MCF 10A (cell line): ENCODE data around the gene SDK1. TPM values are rescaled to one million over a fixed set of nuclear protein-coding genes. Genes with fewer than 3 reads are reported as not detected.

Experiments used
- BruUV-seq: library from RNA; stranded (reverse); fragments of 400-500 nt; replicated peaks from 2 replicates; lab custom pipeline; 2021; lab: Mats Ljungman, UMichigan
- CTCF ChIA-PET: fragments of 300-600 bp; sonication (Branson Sonifier 250); formaldehyde crosslinking; extraction: SDS; loops from one replicate; lab custom pipeline; 2021; ENCODE audit warnings: antibody characterized with exemption, inconsistent platforms; lab: Yijun Ruan, JAX
- POLR2A ChIA-PET: fragments of 300-600, 350-650 bp; sonication (Branson Sonifier 250); formaldehyde crosslinking; extraction: SDS; loops from one replicate; lab custom pipeline; 2020; ENCODE audit warnings: antibody characterized with exemption, inconsistent platforms; lab: Yijun Ruan, JAX
- DNase-seq: peaks from one replicate; pipeline ENCODE4 v3.0.0-alpha.2; 2018; ENCODE audit not compliant: unreplicated experiment
- H3K27ac Mint-ChIP-seq: one replicate; pipeline ENCODE4 v1.8.0; 2022; ENCODE audit warnings: mild to moderate bottlenecking, low read depth, mixed read lengths; ENCODE audit not compliant: unreplicated experiment
- H3K27me3 Mint-ChIP-seq: one replicate; pipeline ENCODE4 v1.8.0; 2022; ENCODE audit warnings: mixed read lengths; ENCODE audit not compliant: insufficient read depth, unreplicated experiment
- H3K36me3 Mint-ChIP-seq: one replicate; pipeline ENCODE4 v1.8.0; 2022; ENCODE audit warnings: mild to moderate bottlenecking, moderate library complexity, mixed read lengths; ENCODE audit not compliant: insufficient read depth, unreplicated experiment
- H3K4me1 Mint-ChIP-seq: one replicate; pipeline ENCODE4 v1.8.0; 2022; ENCODE audit warnings: mixed read lengths; ENCODE audit not compliant: insufficient read depth, unreplicated experiment
- H3K4me3 Mint-ChIP-seq: one replicate; pipeline ENCODE4 v1.8.0; 2022; ENCODE audit warnings: mild to moderate bottlenecking, moderate library complexity, mixed read lengths; ENCODE audit not compliant: unreplicated experiment
- H3K9me3 Mint-ChIP-seq: one replicate; pipeline ENCODE4 v1.8.0; 2022; ENCODE audit warnings: mixed read lengths; ENCODE audit not compliant: unreplicated experiment
- intact Hi-C: fragments of 100-400 bp; cut with micrococcal nuclease; formaldehyde crosslinking; loops from 2 replicates; pipeline ENCODE4 v1.14.1; 2022
- total RNA-seq: library from RNA; stranded (reverse); gene quantifications from 2 replicates; pipeline ENCODE4 v1.2.3, GENCODE V29; 2022
- TF ChIP-seq, protein P1 (sequence below): fragments of 200-600 bp; IDR thresholded peaks from one replicate; pipeline ENCODE4 v1.8.0; 2022; ENCODE audit warnings: antibody characterized with exemption, mild to moderate bottlenecking; ENCODE audit not compliant: unreplicated experiment

Gene SDK1
- total RNA-seq, 1 experiment from 2014 or later, result 3.3 TPM

DNA sequence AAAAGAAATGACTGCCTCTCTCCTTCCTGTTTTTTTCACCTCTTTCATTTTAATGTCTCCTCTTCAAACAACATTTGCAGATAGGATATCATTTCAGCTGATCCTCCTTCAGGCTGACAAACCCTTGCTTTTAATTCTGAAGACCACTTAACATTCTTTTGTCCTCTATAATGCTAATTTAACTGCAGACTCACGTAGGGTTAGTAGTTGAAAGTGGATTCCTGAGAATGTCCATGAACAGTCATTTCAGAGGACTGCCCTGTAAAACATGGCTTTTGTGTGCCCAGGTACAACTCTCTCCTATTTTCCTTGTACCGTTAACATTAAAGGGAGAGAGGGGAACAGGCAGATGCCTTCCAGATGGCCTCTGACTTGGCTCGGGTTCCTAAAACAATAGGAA is 524.4 kb downstream of the SDK1 start:
- no peaks in the 10 kb centered on the region for H3K9me3 Mint-ChIP-seq
- intact Hi-C loops, result no loop called here
- no peak overlapping the region for H3K27ac Mint-ChIP-seq
- H3K36me3 Mint-ChIP-seq, result no peaks in the 10 kb centered on the region
- no peak overlapping the region for H3K4me3 Mint-ChIP-seq
- no TSS peak for BruUV-seq
- CTCF ChIA-PET, result no interaction called here
- peaks cover 6% of the 10 kb centered on the region for H3K4me1 Mint-ChIP-seq
- no peak for DNase-seq
- POLR2A ChIA-PET, result no interaction called here
- H3K27me3 Mint-ChIP-seq, result no peaks in the 10 kb centered on the region
- TF ChIP-seq, protein P1, sequence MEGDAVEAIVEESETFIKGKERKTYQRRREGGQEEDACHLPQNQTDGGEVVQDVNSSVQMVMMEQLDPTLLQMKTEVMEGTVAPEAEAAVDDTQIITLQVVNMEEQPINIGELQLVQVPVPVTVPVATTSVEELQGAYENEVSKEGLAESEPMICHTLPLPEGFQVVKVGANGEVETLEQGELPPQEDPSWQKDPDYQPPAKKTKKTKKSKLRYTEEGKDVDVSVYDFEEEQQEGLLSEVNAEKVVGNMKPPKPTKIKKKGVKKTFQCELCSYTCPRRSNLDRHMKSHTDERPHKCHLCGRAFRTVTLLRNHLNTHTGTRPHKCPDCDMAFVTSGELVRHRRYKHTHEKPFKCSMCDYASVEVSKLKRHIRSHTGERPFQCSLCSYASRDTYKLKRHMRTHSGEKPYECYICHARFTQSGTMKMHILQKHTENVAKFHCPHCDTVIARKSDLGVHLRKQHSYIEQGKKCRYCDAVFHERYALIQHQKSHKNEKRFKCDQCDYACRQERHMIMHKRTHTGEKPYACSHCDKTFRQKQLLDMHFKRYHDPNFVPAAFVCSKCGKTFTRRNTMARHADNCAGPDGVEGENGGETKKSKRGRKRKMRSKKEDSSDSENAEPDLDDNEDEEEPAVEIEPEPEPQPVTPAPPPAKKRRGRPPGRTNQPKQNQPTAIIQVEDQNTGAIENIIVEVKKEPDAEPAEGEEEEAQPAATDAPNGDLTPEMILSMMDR, result no peak

DNA sequence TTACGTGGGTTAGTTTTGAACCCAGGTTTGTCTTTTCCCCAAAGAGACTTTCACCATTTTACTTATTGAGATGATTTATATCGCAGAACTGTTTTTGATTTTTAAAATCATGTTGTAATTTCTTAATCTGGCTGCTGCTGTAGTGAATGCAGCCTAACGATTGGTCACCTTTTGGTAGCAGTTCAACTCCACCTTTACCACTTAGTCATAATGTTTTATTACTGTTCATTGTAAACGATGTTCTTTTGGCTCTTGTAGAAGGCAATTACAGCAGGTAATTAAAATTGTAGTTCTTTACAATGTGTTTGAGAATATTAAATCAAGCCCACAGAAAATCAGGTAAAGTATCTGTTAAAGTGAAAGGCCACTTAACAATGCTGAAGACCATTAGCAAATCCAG is 531.1 kb downstream of the SDK1 start:
- H3K36me3 Mint-ChIP-seq, result peaks cover 4% of the 10 kb centered on the region
- no peak for DNase-seq

DNA sequence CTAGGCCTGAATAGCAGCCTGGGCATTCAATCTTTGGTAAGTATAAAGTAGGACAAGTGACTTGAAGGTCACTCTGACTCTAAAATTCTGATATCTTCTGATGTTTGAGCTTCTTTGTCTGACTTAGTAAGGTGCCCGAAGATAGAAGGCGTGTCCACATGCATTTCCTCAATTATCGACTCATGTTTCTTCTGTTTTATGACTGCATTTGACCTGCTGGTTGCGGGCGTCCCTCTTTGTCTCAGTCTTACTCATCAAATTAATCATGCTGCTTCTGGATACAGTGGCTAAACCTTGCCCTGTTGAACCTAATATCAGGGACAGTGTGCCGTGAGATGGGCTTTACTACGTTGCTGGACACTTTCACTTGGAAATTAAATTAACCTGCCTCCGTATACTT is 534.1 kb downstream of the SDK1 start:
- peak; percentile 48 for DNase-seq
- TF ChIP-seq, protein P1, result no peak
- H3K4me1 Mint-ChIP-seq, result peaks cover 14% of the 10 kb centered on the region
- H3K36me3 Mint-ChIP-seq, result peaks cover 4% of the 10 kb centered on the region
- intact Hi-C loops, result no loop called here
- peak overlapping the region; percentile 33 for H3K27ac Mint-ChIP-seq
- BruUV-seq, result no TSS peak
- ChIA-PET POLR2A (interaction anchor here (0.6 to 1.6 kb wide), 2 partner anchors 13 to 65 kb away, joined by 3 to 4 read pairs; no protein-coding TSS in a partner anchor), CTCF (interaction anchor here (0.9 kb wide), 1 partner anchor 10 kb away, joined by 3 read pairs; no protein-coding TSS in a partner anchor)
- H3K27me3 Mint-ChIP-seq, result no peaks in the 10 kb centered on the region
- no peak overlapping the region for H3K4me3 Mint-ChIP-seq
- no peaks in the 10 kb centered on the region for H3K9me3 Mint-ChIP-seq

More for the DNA sequence above, 531.1 kb downstream of the SDK1 start:
- Mint-ChIP-seq H3K9me3 (no peaks in the 10 kb centered on the region), H3K4me3 (no peak overlapping the region), H3K27ac (no peak overlapping the region), H3K4me1 (peaks cover 12% of the 10 kb centered on the region), H3K27me3 (no peaks in the 10 kb centered on the region)
- intact Hi-C loops, result no loop called here
- ChIA-PET POLR2A (no interaction called here), CTCF (no interaction called here)
- no TSS peak for BruUV-seq
- TF ChIP-seq, protein P1, result no peak

DNA sequence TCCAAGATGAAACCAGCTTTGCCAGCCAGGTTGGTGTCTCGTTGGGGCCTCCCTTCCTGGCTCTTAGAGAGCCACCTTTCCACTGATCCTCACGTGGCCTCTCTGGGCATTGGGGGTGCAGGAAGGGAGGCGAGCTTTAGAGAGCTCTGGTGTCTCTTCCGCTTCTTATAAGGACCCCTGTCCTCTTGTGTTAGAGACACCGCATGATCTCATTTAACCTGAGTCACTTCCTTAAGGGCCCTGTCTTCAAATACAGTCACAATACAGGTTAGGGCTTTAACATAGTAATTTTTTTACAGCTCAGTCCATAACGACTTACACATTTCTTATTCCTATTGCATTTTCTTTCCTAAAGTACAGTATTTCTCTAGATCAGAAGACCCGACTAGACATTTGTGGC is 535.8 kb downstream of the SDK1 start:
- POLR2A ChIA-PET, result interaction anchor here (0.9 kb wide), 1 partner anchor 13 kb away, joined by 3 read pairs; no protein-coding TSS in a partner anchor
- no TSS peak for BruUV-seq
- CTCF ChIA-PET, result no interaction called here
- DNase-seq, result no peak
- intact Hi-C loops, result no loop called here
- no peaks in the 10 kb centered on the region for H3K9me3 Mint-ChIP-seq
- no peak overlapping the region for H3K27ac Mint-ChIP-seq
- H3K27me3 Mint-ChIP-seq, result no peaks in the 10 kb centered on the region
- TF ChIP-seq, protein P1, result no peak
- peaks cover 4% of the 10 kb centered on the region for H3K36me3 Mint-ChIP-seq
- peaks cover 14% of the 10 kb centered on the region for H3K4me1 Mint-ChIP-seq
- H3K4me3 Mint-ChIP-seq, result no peak overlapping the region
